AML-193 (cell line): ENCODE data around the gene GALNT17.

Experiments used
- DNase-seq, 2 experiments: peaks; one replicate each; lab custom pipeline; 2025; lab: John Stamatoyannopoulos, UW

The GALNT17 gene

DNA sequence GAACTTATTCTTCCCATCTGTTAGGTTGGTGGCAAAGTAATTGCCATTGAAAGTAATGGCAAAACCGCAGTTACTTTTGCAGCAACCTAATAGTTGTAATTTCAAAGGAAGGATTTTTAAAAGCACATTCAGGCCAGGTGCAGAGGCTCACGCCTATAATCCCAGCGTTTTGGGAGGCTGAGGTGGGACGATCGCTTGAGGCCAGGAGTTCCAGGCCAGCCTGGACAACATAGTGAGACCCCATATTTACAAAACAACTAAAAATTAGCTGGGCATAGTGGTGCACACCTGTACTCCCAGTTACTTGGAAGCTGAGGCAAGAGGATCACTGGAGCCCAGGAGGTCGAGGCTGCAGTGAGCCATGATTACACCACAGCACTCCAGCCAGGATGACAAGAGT is 374.9 kb downstream of the GALNT17 start:
- DNase-seq: no peak

GRCh38 chr7:71507680-71508602 is 376.0 kb downstream of the GALNT17 start:
- no peak for DNase-seq

GRCh38 chr7:71509381-71509780 is 377.4 kb downstream of the GALNT17 start:
- no peak for DNase-seq

DNA sequence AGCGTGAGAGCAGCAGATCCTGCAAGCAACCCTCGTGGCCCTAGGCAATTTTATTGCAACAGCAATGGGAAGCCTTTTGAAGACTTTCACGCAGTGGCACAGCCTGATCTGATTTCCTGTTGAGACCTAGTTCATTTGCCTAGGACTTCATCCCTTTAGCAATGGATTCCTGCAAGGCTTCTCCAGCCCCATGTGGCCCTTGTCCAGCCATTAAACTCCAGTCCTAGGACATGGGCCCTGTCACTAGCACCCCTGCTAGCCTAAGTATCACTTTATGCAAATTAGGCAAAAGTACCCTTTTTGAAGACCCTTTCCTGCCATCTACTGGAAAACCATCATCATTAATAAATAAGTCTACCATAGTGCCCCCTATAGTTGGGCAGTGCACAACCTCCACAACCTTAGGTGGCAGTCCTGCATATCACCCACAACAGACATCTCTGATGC is 379.4 kb downstream of the GALNT17 start:
- no peak for DNase-seq

GRCh38 chr7:71517940-71518699 is 386.2 kb downstream of the GALNT17 start:
- no peak for DNase-seq

DNA sequence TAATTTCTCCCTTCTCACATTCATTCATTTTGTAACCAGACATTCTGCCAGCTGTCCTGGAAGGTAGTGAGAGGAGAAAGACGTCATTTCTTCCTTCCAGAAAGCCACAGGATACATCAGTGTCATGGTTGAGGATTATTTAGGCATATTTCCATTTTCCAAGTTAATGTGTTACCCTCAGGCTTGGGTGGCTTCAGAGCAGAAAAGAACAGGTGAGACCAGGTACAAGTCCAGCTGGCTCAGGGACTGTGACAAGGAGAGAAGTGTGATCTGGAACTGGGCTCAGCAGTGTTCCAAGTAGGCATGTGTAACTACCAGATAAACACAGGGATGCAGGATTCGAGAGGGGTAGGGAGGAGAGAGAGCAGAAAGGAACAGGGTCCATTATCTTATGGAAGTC is 386.9 kb downstream of the GALNT17 start:
- no peak for DNase-seq

- no peak for DNase-seq
These were observed 389.6 kb downstream of the GALNT17 start for GRCh38 chr7:71521506-71521905.

DNA sequence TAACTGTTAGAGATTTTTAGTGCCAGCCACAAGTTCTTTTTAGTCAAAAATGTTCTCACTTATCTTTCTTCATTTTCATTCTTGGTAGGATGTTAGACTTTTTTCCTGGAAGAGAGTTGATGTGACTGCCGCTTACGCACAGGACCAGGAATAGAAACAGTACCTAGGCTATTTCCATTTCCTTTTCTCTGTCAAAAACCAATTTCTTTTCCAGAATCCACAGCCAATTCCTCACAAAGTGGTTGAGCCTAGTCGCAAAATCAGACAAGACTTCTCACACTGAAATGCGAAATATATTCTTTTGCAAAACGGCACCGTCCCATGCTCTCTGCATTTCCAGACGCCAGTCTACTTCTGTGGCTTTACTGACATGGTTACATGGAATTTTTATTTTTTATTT is 394.2 kb downstream of the GALNT17 start:
- DNase-seq: no peak

GRCh38 chr7:71527213-71527612 is 395.3 kb downstream of the GALNT17 start:
- DNase-seq: no peak

DNA sequence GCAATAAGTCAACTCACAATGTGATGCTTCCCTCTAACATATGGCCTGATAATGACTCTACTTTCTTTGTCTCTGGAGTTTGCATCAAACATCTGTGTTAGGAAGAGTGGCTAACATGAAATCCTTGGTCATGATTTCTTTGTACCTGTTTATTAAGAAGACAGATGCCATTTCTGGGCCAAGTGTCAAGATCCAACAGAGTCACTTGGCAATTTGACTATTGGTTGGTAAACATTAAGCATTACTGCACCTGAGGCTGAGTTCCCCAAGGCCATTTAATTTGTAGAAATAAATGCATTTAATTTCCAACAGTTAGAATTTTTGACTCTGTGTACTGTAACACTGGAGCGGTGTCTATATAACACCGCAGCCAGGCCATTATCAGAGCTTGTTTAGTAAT is 403.7 kb downstream of the GALNT17 start:
- DNase-seq: no peak

- DNase-seq: no peak
These were observed 406.3 kb downstream of the GALNT17 start for GRCh38 chr7:71538210-71538609.

DNA sequence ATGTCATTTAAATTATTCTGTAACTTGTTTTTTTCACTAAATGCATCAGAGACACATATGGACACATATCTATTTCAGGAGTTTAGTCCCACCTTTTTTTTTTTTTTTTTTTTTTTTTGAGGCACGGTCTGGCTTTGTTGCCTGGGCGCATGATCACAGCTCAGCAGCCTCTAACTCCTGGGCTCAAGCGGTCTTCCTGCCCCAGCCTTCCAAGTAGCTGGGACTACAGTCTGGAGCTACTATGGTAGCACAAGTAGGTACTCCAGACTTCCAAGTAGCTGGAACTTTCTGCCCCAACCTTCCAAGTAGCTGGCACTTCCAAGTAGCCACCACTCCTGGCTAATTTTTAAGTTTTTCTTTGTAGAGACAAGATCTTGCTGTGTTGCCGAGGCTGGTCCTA is 407.7 kb downstream of the GALNT17 start:
- no peak for DNase-seq

DNA sequence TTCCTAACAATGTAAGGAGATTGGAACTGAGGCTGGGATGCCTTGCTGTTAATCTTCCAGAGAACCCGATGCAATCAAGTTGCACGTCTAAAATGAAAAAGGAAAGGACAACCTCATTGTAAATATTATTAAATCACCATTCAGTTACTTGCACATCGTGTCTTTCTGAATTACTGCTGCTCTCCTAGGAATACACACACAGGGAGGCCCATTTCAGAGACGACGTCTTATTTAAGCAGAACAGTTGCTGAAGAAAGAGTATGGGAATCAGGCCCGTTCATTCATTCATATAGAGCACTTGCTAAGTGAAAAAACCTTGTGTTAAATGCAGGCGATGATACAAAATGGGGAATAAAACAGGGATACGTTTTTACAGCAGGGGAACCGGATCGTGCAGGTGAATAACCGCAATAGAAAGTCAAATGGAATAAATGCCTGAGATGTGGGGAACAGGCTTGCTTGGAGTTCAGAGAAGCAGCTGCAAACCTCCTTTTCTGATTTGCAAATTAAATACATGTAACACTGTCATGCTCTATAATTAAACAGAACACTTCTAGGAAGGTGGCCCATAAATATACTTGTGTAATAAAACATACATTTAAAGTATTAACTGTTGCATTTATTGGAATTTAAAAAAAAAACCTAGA is 409.9 kb downstream of the GALNT17 start:
- no peak for DNase-seq

DNA sequence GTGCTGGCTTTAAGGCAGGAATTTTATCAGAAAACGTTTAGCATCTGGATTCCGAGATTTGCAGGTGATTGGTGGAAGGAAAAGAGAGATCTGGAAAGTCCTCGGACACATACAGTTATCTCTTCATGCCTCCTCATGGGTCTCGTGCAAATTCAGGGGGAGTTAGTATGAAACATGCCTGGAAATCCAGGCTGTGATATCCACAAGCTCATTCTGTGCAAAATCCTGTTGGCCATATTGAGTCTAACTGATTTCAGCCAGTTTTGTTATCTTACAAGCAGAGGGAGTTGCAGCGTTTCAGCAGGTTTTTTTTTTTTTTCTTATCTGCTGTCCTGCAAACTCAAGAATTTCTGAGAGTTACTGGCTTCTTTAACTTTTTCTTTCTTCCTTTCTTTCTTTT is 411.5 kb downstream of the GALNT17 start:
- no peak for DNase-seq

DNA sequence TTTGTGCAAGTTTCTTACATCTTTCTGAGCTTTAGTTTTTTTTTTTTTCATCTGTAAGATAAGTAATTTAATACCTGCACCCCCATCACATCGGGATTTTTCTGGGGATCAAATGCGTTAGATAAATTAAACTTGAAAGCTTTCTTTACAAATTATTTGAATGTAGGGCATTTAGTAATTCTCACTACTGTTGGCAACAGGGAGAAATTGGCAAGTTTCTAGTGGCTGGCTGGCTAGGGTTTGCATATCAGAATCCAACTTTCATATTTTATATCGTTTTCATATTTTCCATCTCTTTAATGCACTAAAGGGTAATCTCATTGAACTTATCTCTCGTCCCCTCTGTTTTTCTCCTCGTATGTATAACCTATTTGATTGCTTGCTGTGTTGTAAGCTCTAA is 412.9 kb downstream of the GALNT17 start:
- DNase-seq: no peak

- DNase-seq: no peak
These were observed 415.5 kb downstream of the GALNT17 start for GRCh38 chr7:71547426-71547825.

- no peak for DNase-seq
These were observed 416.8 kb downstream of the GALNT17 start for GRCh38 chr7:71548746-71549145.

GRCh38 chr7:71553306-71553705 is 421.4 kb downstream of the GALNT17 start:
- DNase-seq: no peak

GRCh38 chr7:71555758-71556157 is 423.8 kb downstream of the GALNT17 start:
- DNase-seq: no peak

DNA sequence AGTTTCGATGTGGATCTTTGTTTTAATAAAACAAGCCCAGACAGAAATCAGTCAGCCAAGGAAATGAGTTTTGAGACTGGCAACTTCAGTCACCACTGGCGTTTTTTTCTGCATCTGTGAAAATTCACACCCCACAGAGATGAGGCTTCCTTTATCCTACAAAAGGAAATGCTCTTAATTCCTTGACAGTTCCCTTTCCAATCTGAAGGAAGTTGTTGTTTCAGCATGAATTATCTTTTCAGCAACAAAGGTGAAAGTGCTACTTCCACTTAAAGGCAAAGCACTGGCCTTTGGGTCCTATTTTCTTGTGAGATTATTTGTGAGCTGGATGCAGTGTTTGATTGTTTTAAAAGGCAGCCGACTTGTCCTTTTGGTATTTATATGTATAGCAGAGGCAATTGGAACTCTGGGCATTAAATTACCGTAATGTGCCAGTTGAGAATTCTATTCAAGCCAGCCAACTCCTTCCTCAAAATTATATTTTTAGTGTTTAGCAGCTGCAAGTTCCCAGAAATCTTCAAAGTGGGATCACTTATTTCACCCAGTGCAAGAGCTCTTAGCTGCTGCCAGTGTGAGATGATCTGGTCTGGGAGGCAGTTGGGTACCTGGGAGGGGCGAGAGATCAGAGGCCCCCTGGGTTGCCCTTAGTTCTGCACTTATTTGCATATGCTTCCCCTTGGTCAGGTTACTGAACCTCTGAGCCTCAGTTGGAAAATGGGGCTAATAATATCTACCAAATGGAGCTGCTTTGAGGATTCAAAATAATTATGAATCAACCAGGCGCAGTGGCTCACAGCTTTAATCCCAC is 427.1 kb downstream of the GALNT17 start:
- no peak for DNase-seq

DNA sequence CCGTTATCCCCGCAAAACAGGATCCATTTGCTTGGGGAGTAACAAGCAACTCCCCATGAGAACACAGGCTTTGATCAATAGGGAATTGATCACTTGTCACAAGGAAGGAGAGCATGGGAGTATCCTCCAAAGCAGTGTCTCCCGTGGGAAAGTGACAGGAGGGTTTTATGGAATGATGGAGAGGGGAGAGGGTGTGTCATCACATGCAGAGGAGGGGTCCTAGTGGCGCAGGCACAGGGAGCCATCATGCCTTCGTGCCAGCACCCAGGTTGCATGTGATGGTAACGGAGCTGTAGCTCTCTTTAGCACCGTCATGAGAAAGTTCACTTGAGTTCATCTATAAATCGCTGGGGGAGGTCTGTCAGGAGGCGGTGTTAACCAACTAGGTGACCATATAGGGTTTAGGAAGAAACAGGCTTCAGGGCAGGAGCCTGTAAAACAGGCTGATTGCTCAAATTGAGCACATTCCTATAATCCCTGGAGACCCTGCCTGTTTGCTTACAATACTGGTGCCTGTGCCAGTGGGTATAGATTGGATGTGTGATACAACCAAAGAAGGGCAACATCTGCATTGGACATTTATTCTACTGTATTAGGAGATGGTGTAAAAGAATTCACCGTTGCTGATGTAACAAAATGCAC is 428.5 kb downstream of the GALNT17 start:
- no peak for DNase-seq
